ENCODE measurements around the gene UNC93A. TPM values are rescaled to one million over a fixed set of nuclear protein-coding genes. Genes with fewer than 3 reads are reported as not detected.
"Not testable (repeated sequence)": the region's sequence is repeated elsewhere in the genome, so short reads cannot be mapped to it uniquely, and the experiment has no call there.

The UNC93A gene
- total and polyA plus RNA-seq, 7 experiments from 2014 or later: not detected

DNA sequence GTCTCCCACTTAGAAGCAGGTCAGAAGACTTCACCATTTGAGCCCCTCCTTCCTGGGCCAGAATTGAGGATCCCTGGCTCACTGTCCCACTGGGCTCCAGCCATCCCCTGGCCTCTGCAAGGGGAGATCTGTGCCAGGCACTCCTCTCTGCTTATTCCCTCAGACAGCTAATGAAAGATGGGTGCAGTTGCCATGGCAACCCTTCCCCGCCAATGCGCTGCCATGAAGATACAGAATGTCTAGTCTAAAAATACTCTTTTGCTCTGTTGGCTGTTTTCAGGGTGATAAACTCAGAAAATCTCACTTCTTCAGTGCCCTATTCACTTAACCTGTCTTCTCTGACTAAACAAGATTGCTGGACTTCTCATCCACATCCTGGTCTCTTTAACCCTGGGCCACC lies 20.2 kb downstream of the UNC93A start:
- no peaks in the 10 kb centered on the region for H3K27me3 ChIP-seq (ENCODE audit: control insufficient read depth in 2 of 2, insufficient read depth in 2 of 2, low read length in 2 of 2)
- no peak overlapping the region for H3K4me3 Mint-ChIP-seq
- H3K4me3 ChIP-seq (ENCODE audit: low read length): no peak overlapping the region
- ATAC-seq (no peak), DNase-seq (no peak)
- no peak overlapping the region for H3K27ac ChIP-seq (ENCODE audit: low read depth, low read length)
- H3K9me3 Mint-ChIP-seq: peaks cover 0 to 4% (median 0%) of the 10 kb centered on the region in 11 donors
- H3K27ac Mint-ChIP-seq: no peak overlapping the region
- H3K36me3 ChIP-seq (ENCODE audit: control insufficient read depth in 2 of 3, insufficient read depth in 3 of 3, low read length in 3 of 3): no peaks in the 10 kb centered on the region
- intact Hi-C loops (cut with micrococcal nuclease): no loop called here
- no peaks in the 10 kb centered on the region for H3K9me3 ChIP-seq (ENCODE audit: control insufficient read depth in 2 of 3, low read length in 3 of 3)
- peaks cover 4 to 9% (median 5%) of the 10 kb centered on the region in 5 donors for H3K27me3 Mint-ChIP-seq
- no peaks in the 10 kb centered on the region for H3K4me1 ChIP-seq (ENCODE audit: control insufficient read depth in 2 of 2, insufficient read depth in 2 of 2, low read length in 2 of 2)
- no peaks in the 10 kb centered on the region for H3K36me3 Mint-ChIP-seq
- POLR2A ChIA-PET: no interaction called here
- CTCF ChIA-PET: no interaction called here
- H3K4me1 Mint-ChIP-seq: peaks cover 0 to 3% (median 0%) of the 10 kb centered on the region in 7 donors

DNA sequence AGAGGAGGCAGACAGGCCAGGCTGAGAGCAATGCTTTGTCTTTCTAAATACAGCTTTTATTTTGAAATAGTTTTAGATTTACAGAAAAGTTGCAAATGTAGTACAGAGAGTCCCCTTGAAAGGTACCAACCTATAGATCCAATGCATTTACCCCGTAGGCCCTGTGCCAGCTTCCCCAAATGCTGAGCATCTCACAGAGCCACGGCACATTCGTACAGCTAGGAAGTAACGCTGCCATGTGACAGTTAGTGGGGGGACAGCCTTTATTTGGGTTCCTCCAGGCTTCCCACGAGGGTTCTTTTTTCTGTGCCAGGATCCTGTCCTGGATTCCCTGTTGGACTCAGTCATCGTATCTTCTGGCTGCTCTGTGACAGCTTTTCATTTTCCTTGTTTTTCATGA lies 20.6 kb downstream of the UNC93A start:
- H3K27ac ChIP-seq (ENCODE audit: low read depth, low read length); H3K9me3 Mint-ChIP-seq; POLR2A ChIA-PET; H3K27me3 Mint-ChIP-seq; ATAC-seq; intact Hi-C loops (cut with micrococcal nuclease); CTCF ChIA-PET; DNase-seq; H3K4me3 ChIP-seq (ENCODE audit: low read length); H3K27ac Mint-ChIP-seq; H3K36me3 ChIP-seq (ENCODE audit: control insufficient read depth in 2 of 3, insufficient read depth in 3 of 3, low read length in 3 of 3); H3K27me3 ChIP-seq (ENCODE audit: control insufficient read depth in 2 of 2, insufficient read depth in 2 of 2, low read length in 2 of 2); H3K9me3 ChIP-seq (ENCODE audit: control insufficient read depth in 2 of 3, low read length in 3 of 3); H3K4me3 Mint-ChIP-seq; H3K4me1 ChIP-seq (ENCODE audit: control insufficient read depth in 2 of 2, insufficient read depth in 2 of 2, low read length in 2 of 2); H3K4me1 Mint-ChIP-seq; H3K36me3 Mint-ChIP-seq: not testable (repeated sequence)

DNA sequence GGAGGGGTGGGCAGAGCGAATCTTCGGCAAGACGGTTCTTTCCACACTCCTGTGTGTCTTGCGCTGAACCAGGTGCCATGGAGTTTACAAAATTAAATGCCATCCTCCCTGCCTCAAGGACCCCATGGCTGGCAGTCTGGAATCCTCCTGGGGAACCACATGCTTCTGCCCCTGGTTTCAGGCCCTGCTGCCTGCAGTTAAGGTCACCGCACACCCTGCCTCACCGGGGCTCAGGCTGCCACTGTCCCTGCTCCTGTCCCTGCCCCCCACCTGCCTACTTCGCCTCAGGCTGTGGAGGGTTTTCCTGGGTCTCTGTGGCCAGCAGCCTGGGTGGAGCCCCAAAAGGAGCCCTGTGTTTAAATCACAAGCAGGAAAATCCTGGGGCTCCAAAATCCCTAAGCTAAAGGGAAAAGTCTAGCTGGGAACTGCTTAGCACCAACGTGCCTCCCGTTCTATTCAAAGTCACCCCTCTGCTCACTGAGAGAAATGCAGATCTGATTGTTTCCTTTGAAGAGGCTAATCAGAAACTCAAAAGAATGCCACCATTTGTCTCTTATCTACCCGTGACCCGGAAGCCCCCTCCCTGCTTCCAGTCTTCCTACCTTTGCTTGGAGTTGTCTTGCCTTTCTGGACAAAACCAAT lies 23.2 kb downstream of the UNC93A start:
- Mint-ChIP-seq H3K36me3 (no peaks in the 10 kb centered on the region), H3K4me3 (no peak overlapping the region), H3K4me1 (peaks cover 0 to 3% (median 0%) of the 10 kb centered on the region in 7 donors), H3K9me3 (no peaks in the 10 kb centered on the region), H3K27me3 (peaks cover 4 to 23% (median 14%) of the 10 kb centered on the region in 5 donors), H3K27ac (no peak overlapping the region)
- no peaks in the 10 kb centered on the region for H3K9me3 ChIP-seq (ENCODE audit: control insufficient read depth in 2 of 3, low read length in 3 of 3)
- intact Hi-C loops (cut with micrococcal nuclease): no loop called here
- H3K36me3 ChIP-seq (ENCODE audit: control insufficient read depth in 2 of 3, insufficient read depth in 3 of 3, low read length in 3 of 3): no peaks in the 10 kb centered on the region
- DNase-seq: no peak
- POLR2A ChIA-PET: no interaction called here
- CTCF ChIA-PET: interaction anchor here (1.7 kb wide), 1 partner anchor 37 kb away, joined by 4 read pairs; no protein-coding TSS in a partner anchor
- H3K4me1 ChIP-seq (ENCODE audit: control insufficient read depth in 2 of 2, insufficient read depth in 2 of 2, low read length in 2 of 2): no peaks in the 10 kb centered on the region
- no peaks in the 10 kb centered on the region for H3K27me3 ChIP-seq (ENCODE audit: control insufficient read depth in 2 of 2, insufficient read depth in 2 of 2, low read length in 2 of 2)
- H3K4me3 ChIP-seq (ENCODE audit: low read length): no peak overlapping the region
- ATAC-seq: no peak
- H3K27ac ChIP-seq (ENCODE audit: low read depth, low read length): no peak overlapping the region

DNA sequence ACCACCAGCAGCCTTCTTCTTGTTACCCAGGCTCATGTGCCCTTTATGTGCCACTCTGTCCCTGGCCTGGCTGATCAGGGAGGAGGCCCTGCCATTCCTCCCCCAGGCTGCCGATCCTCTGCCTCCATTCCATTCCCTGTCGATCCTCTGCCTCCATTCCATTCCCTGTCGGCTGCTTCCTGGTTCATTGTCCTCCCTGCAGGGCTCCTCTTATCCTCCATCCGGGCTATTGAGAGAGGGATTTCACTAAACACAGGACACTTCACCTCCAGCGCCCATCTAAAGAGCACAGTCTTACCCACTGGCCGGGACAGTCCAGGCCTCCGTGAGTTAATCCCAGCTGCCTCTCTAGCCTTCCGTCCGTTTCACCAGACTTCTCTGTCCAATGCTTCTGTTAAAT lies 26.1 kb downstream of the UNC93A start:
- Histone ChIP-seq H3K4me3 (ENCODE audit: low read length) (no peak overlapping the region), H3K27me3 (ENCODE audit: control insufficient read depth in 2 of 2, insufficient read depth in 2 of 2, low read length in 2 of 2) (no peaks in the 10 kb centered on the region), H3K4me1 (ENCODE audit: control insufficient read depth in 2 of 2, insufficient read depth in 2 of 2, low read length in 2 of 2) (no peaks in the 10 kb centered on the region), H3K9me3 (ENCODE audit: control insufficient read depth in 2 of 3, low read length in 3 of 3) (no peaks in the 10 kb centered on the region), H3K36me3 (ENCODE audit: control insufficient read depth in 2 of 3, insufficient read depth in 3 of 3, low read length in 3 of 3) (no peaks in the 10 kb centered on the region), H3K27ac (ENCODE audit: low read depth, low read length) (no peak overlapping the region)
- no peak overlapping the region for H3K27ac Mint-ChIP-seq
- no peak overlapping the region for H3K4me3 Mint-ChIP-seq
- intact Hi-C loops (cut with micrococcal nuclease): no loop called here
- peaks cover 0 to 6% (median 0%) of the 10 kb centered on the region in 7 donors for H3K4me1 Mint-ChIP-seq
- POLR2A ChIA-PET: no interaction called here
- no peaks in the 10 kb centered on the region for H3K9me3 Mint-ChIP-seq
- peaks cover 4 to 22% (median 15%) of the 10 kb centered on the region in 5 donors for H3K27me3 Mint-ChIP-seq
- ATAC-seq (no peak), DNase-seq (no peak)
- CTCF ChIA-PET: interaction anchor here (0.7 kb wide), 1 partner anchor 34 kb away, joined by 4 read pairs; no protein-coding TSS in a partner anchor
- H3K36me3 Mint-ChIP-seq: no peaks in the 10 kb centered on the region

DNA sequence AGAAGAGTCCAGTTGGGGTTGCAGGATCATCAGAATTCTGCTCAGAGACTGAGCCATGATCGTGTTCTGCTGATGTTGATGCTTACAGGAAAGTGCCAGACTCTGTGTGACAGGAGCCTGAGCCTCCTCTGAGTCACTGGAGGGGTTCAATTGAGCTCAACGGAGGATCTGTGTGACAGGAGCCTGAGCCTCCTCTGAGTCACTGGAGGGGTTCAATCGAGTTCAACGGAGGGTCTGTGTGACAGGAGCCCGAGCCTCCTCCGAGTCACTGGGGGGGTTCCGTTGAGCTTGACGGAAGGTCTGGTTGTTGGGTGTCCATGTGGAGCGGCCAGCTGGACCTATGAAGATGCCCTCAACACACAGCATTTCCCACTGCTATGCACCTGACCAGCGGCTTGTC lies 27.2 kb downstream of the UNC93A start:
- POLR2A ChIA-PET; H3K4me3 Mint-ChIP-seq; ATAC-seq; DNase-seq; H3K4me3 ChIP-seq (ENCODE audit: low read length); H3K9me3 ChIP-seq (ENCODE audit: control insufficient read depth in 2 of 3, low read length in 3 of 3); H3K27me3 ChIP-seq (ENCODE audit: control insufficient read depth in 2 of 2, insufficient read depth in 2 of 2, low read length in 2 of 2); H3K4me1 Mint-ChIP-seq; H3K9me3 Mint-ChIP-seq; H3K4me1 ChIP-seq (ENCODE audit: control insufficient read depth in 2 of 2, insufficient read depth in 2 of 2, low read length in 2 of 2); H3K27ac ChIP-seq (ENCODE audit: low read depth, low read length); CTCF ChIA-PET; H3K36me3 Mint-ChIP-seq; H3K36me3 ChIP-seq (ENCODE audit: control insufficient read depth in 2 of 3, insufficient read depth in 3 of 3, low read length in 3 of 3); intact Hi-C loops (cut with micrococcal nuclease); H3K27ac Mint-ChIP-seq: not testable (repeated sequence)
- peaks cover 4 to 18% (median 11%) of the 10 kb centered on the region in 5 donors for H3K27me3 Mint-ChIP-seq

DNA sequence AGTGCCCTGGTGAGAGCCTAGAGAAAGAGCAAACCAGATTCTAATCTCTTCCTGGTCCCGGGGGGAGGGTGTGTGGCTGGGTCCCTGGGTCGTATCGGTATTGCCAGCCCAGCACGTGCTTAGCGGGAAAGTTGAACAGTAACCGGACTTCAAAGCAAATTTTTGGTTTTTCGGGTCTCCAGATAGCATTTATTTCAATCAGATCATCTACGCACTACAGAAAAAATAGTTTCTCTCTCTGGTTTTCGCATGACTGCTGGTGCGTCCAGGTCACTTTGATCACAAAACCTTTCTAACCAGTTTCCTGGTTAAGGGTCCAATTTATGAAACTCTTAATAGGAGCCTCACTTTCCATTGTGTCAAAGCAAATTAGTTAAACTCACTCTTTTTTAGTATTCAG lies 27.7 kb downstream of the UNC93A start:
- not testable (repeated sequence) for H3K4me3 Mint-ChIP-seq

More for the DNA sequence above, 27.7 kb downstream of the UNC93A start:
- H3K27me3 ChIP-seq (ENCODE audit: control insufficient read depth in 2 of 2, insufficient read depth in 2 of 2, low read length in 2 of 2); H3K4me1 Mint-ChIP-seq; H3K36me3 Mint-ChIP-seq; POLR2A ChIA-PET; H3K4me1 ChIP-seq (ENCODE audit: control insufficient read depth in 2 of 2, insufficient read depth in 2 of 2, low read length in 2 of 2); CTCF ChIA-PET; H3K27ac Mint-ChIP-seq; H3K36me3 ChIP-seq (ENCODE audit: control insufficient read depth in 2 of 3, insufficient read depth in 3 of 3, low read length in 3 of 3); H3K27ac ChIP-seq (ENCODE audit: low read depth, low read length); ATAC-seq; H3K4me3 ChIP-seq (ENCODE audit: low read length); DNase-seq; H3K9me3 Mint-ChIP-seq; intact Hi-C loops (cut with micrococcal nuclease); H3K9me3 ChIP-seq (ENCODE audit: control insufficient read depth in 2 of 3, low read length in 3 of 3): not testable (repeated sequence)
- H3K27me3 Mint-ChIP-seq: peaks cover 4 to 18% (median 11%) of the 10 kb centered on the region in 5 donors
